ENCODE measurements around the gene CUX1.

The CUX1 gene

GRCh38 chr7:102253066-102253972 is 435.9 kb downstream of the CUX1 start (continued):
- TF ChIP-seq ZBTB11 (tag by site-specific recombination; conservative IDR thresholded peaks at IDR 0.05; ENCODE audit: low read depth) (no peak), BCL11B (tag by site-specific recombination; IDR thresholded peaks at IDR 0.05; ENCODE audit: low read depth) (no peak), ZNF426 (tag by site-specific recombination; IDR thresholded peaks at IDR 0.05) (no peak), ZNF324 (tag by site-specific recombination; IDR thresholded peaks at IDR 0.05) (no peak)

- ChIA-PET POLR2A (no interaction called here), CTCF (no interaction called here)
- Histone ChIP-seq H3K9me3 (ENCODE audit: control insufficient read depth, insufficient read depth, low read depth, low read length) (no peaks in the 10 kb centered on the region), H3K27ac (ENCODE audit: extremely low read depth, low read depth, low read length) (no peak overlapping the region), H3K4me1 (ENCODE audit: control insufficient read depth, insufficient read depth, low read length) (no peaks in the 10 kb centered on the region), H3K4me3 (ENCODE audit: low read depth, low read length) (no peak overlapping the region), H3K36me3 (ENCODE audit: control insufficient read depth in 2 of 2, insufficient read depth in 1 of 2, low read length in 2 of 2) (no peaks in the 10 kb centered on the region)
- TF ChIP-seq ZFP37 (tag by site-specific recombination; IDR thresholded peaks at IDR 0.05) = no peak
These were observed 436.5 kb downstream of the CUX1 start for GRCh38 chr7:102253973-102254370.

GRCh38 chr7:102254521-102254920 is 437.1 kb downstream of the CUX1 start:
- ChIA-PET POLR2A (no interaction called here), CTCF (no interaction called here)
- TF ChIP-seq TRIM28 (IDR thresholded peaks at IDR 0.05; ENCODE audit: borderline replicate concordance, low read length) (no peak), SALL2 (tag by site-specific recombination; IDR thresholded peaks at IDR 0.05; ENCODE audit: borderline replicate concordance) (no peak), MYNN (tag by site-specific recombination; IDR thresholded peaks at IDR 0.05; ENCODE audit: borderline replicate concordance) (no peak)
- no peak overlapping the region for H3K4me3 ChIP-seq (ENCODE audit: low read depth, low read length)
- no peaks in the 10 kb centered on the region for H3K36me3 ChIP-seq (ENCODE audit: control insufficient read depth in 2 of 2, insufficient read depth in 1 of 2, low read length in 2 of 2)
- H3K4me1 ChIP-seq (ENCODE audit: control insufficient read depth, insufficient read depth, low read length) = no peaks in the 10 kb centered on the region
- no peaks in the 10 kb centered on the region for H3K9me3 ChIP-seq (ENCODE audit: control insufficient read depth, insufficient read depth, low read depth, low read length)
- H3K27ac ChIP-seq (ENCODE audit: extremely low read depth, low read depth, low read length) = no peak overlapping the region

- CTCF ChIA-PET = interaction anchor here (0.9 kb wide), 1 partner anchor 17 kb away, joined by 6 read pairs; no protein-coding TSS in a partner anchor
- H3K36me3 ChIP-seq (ENCODE audit: control insufficient read depth in 2 of 2, insufficient read depth in 1 of 2, low read length in 2 of 2) = no peaks in the 10 kb centered on the region
- no peak for TF ChIP-seq ZNF2 (tag by site-specific recombination; IDR thresholded peaks at IDR 0.05)
- TF ChIP-seq ZNF394 (tag by site-specific recombination; IDR thresholded peaks at IDR 0.05; ENCODE audit: borderline replicate concordance) = no peak
- no peak for TF ChIP-seq ZNF404 (tag by site-specific recombination; IDR thresholded peaks at IDR 0.05)
- TF ChIP-seq PRDM2 (tag by site-specific recombination; IDR thresholded peaks at IDR 0.05; ENCODE audit: borderline replicate concordance) = no peak
- TF ChIP-seq ZNF596 (tag by site-specific recombination; IDR thresholded peaks at IDR 0.05) = no peak
- TF ChIP-seq PRDM10 (tag by site-specific recombination; IDR thresholded peaks at IDR 0.05) = no peak
- no peak for TF ChIP-seq ZNF610 (tag by site-specific recombination; IDR thresholded peaks at IDR 0.05; ENCODE audit: borderline replicate concordance)
These were observed 438.1 kb downstream of the CUX1 start for GRCh38 chr7:102255501-102255900.

More at GRCh38 chr7:102255501-102255900, 438.1 kb downstream of the CUX1 start:
- no peaks in the 10 kb centered on the region for H3K9me3 ChIP-seq (ENCODE audit: control insufficient read depth, insufficient read depth, low read depth, low read length)
- POLR2A ChIA-PET = no interaction called here
- no peak overlapping the region for H3K27ac ChIP-seq (ENCODE audit: extremely low read depth, low read depth, low read length)
- H3K4me3 ChIP-seq (ENCODE audit: low read depth, low read length) = no peak overlapping the region
- H3K4me1 ChIP-seq (ENCODE audit: control insufficient read depth, insufficient read depth, low read length) = no peaks in the 10 kb centered on the region
